ENCODE measurements around the gene HBA1. TPM values are rescaled to one million over a fixed set of nuclear protein-coding genes. Genes with fewer than 3 reads are reported as not detected.

The HBA1 gene
- polyA plus RNA-seq, 1 donor from 2014 or later = not detected

DNA sequence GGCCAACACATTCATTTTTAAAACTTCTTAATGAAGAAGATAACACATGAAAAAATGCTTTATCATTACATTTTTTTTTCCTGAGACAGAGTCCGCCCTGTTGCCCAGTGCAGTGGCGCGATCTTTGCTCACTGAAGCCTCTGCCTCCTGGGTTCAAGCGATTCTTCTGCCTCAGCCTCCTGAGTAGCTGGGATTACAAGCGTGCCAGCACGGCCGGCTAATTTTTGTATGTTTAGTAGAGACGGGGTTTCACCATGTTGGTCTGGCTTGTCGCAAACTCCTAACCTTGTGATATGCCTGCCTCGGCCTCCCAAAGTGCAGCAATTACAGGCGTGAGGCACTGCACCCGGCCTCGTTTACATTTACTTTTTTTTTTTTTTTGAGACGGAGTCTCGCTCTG, 17.0 kb downstream of the HBA1 start:
- Histone ChIP-seq H3F3A (ENCODE audit: insufficient read depth, low read length, poor library complexity, severe bottlenecking) (no peaks in the 10 kb centered on the region), H3K9me3 (ENCODE audit: low read length) (no peaks in the 10 kb centered on the region), H3K36me3 (ENCODE audit: insufficient read depth, low read length) (peaks cover 4% of the 10 kb centered on the region), H3K27me3 (ENCODE audit: insufficient read depth, low read depth, low read length) (no peaks in the 10 kb centered on the region), H3K9ac (ENCODE audit: low read length) (no peak overlapping the region), H3K9me2 (ENCODE audit: insufficient read depth, low read length) (no peaks in the 10 kb centered on the region), H3K4me2 (ENCODE audit: low read length) (no peak overlapping the region), H2AFZ (ENCODE audit: low read depth, low read length) (no peak overlapping the region), H4K20me1 (ENCODE audit: insufficient read depth) (no peaks in the 10 kb centered on the region), H3K79me2 (replicated peaks; ENCODE audit: insufficient read depth, low read length) (no peaks in the 10 kb centered on the region), H3K27ac (ENCODE audit: low read length) (no peak overlapping the region), H3K4me3 (ENCODE audit: low read length) (no peak overlapping the region)
- TF ChIP-seq EZH2 (IDR thresholded peaks at IDR 0.05; ENCODE audit: borderline replicate concordance, insufficient read depth, low read length, poor library complexity, severe bottlenecking) = no peak
- no peak for TF ChIP-seq EP300 (conservative IDR thresholded peaks at IDR 0.05; ENCODE audit: poor library complexity, severe bottlenecking)
- TF ChIP-seq, protein P1, sequence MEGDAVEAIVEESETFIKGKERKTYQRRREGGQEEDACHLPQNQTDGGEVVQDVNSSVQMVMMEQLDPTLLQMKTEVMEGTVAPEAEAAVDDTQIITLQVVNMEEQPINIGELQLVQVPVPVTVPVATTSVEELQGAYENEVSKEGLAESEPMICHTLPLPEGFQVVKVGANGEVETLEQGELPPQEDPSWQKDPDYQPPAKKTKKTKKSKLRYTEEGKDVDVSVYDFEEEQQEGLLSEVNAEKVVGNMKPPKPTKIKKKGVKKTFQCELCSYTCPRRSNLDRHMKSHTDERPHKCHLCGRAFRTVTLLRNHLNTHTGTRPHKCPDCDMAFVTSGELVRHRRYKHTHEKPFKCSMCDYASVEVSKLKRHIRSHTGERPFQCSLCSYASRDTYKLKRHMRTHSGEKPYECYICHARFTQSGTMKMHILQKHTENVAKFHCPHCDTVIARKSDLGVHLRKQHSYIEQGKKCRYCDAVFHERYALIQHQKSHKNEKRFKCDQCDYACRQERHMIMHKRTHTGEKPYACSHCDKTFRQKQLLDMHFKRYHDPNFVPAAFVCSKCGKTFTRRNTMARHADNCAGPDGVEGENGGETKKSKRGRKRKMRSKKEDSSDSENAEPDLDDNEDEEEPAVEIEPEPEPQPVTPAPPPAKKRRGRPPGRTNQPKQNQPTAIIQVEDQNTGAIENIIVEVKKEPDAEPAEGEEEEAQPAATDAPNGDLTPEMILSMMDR (IDR thresholded peaks at IDR 0.05; ENCODE audit: poor library complexity, severe bottlenecking) = no peak
- no peak for TF ChIP-seq MXI1 (conservative IDR thresholded peaks at IDR 0.05; ENCODE audit: poor library complexity, severe bottlenecking)
- TF ChIP-seq RAD21 (conservative IDR thresholded peaks at IDR 0.05) = no peak
- TF ChIP-seq, protein P2, sequence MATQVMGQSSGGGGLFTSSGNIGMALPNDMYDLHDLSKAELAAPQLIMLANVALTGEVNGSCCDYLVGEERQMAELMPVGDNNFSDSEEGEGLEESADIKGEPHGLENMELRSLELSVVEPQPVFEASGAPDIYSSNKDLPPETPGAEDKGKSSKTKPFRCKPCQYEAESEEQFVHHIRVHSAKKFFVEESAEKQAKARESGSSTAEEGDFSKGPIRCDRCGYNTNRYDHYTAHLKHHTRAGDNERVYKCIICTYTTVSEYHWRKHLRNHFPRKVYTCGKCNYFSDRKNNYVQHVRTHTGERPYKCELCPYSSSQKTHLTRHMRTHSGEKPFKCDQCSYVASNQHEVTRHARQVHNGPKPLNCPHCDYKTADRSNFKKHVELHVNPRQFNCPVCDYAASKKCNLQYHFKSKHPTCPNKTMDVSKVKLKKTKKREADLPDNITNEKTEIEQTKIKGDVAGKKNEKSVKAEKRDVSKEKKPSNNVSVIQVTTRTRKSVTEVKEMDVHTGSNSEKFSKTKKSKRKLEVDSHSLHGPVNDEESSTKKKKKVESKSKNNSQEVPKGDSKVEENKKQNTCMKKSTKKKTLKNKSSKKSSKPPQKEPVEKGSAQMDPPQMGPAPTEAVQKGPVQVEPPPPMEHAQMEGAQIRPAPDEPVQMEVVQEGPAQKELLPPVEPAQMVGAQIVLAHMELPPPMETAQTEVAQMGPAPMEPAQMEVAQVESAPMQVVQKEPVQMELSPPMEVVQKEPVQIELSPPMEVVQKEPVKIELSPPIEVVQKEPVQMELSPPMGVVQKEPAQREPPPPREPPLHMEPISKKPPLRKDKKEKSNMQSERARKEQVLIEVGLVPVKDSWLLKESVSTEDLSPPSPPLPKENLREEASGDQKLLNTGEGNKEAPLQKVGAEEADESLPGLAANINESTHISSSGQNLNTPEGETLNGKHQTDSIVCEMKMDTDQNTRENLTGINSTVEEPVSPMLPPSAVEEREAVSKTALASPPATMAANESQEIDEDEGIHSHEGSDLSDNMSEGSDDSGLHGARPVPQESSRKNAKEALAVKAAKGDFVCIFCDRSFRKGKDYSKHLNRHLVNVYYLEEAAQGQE (IDR thresholded peaks at IDR 0.05; ENCODE audit: borderline replicate concordance) = no peak
- TF ChIP-seq POLR2AphosphoS5 (IDR thresholded peaks at IDR 0.05) = no peak
- TF ChIP-seq SMC3 (conservative IDR thresholded peaks at IDR 0.05; ENCODE audit: poor library complexity) = no peak
- TF ChIP-seq TAF1 (IDR thresholded peaks at IDR 0.05; ENCODE audit: low read depth) = no peak

DNA sequence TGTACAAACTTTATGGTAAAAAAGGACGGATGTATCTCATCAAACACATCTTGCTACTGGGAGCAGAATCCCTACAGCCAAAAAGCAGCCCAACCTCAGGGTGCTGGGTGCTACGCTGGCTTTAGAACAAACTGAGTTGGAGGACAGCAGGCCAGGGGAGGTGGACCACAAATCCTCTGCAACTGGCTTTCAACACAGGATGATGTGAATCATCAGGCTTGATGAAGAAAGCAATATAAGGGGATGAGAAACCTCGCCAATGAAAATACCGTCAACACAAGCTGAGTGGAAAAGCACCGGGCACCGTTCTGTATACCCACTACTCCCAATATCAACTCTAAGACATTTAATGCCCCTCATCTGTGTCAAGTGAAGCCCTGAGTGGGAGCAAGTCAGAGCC, 18.0 kb downstream of the HBA1 start:
- no peaks in the 10 kb centered on the region for H4K20me1 ChIP-seq (ENCODE audit: insufficient read depth)
- H2AFZ ChIP-seq (ENCODE audit: low read depth, low read length) = no peak overlapping the region
- H3K36me3 ChIP-seq (ENCODE audit: insufficient read depth, low read length) = no peaks in the 10 kb centered on the region
- no peaks in the 10 kb centered on the region for H3F3A ChIP-seq (ENCODE audit: insufficient read depth, low read length, poor library complexity, severe bottlenecking)
- H3K9me3 ChIP-seq (ENCODE audit: low read length) = no peaks in the 10 kb centered on the region
- peaks cover 2% of the 10 kb centered on the region for H3K79me2 ChIP-seq (replicated peaks; ENCODE audit: insufficient read depth, low read length)
- no peak overlapping the region for H3K27ac ChIP-seq (ENCODE audit: low read length)
- TF ChIP-seq SMC3 (conservative IDR thresholded peaks at IDR 0.05; ENCODE audit: poor library complexity) = no peak
- no peak for TF ChIP-seq EZH2 (IDR thresholded peaks at IDR 0.05; ENCODE audit: borderline replicate concordance, insufficient read depth, low read length, poor library complexity, severe bottlenecking)
- no peak for TF ChIP-seq EP300 (conservative IDR thresholded peaks at IDR 0.05; ENCODE audit: poor library complexity, severe bottlenecking)
- no peak for TF ChIP-seq RAD21 (conservative IDR thresholded peaks at IDR 0.05)
- TF ChIP-seq, protein P1 (IDR thresholded peaks at IDR 0.05; ENCODE audit: poor library complexity, severe bottlenecking) = no peak
- TF ChIP-seq, protein P2 (IDR thresholded peaks at IDR 0.05; ENCODE audit: borderline replicate concordance) = no peak
- no peak for TF ChIP-seq POLR2AphosphoS5 (IDR thresholded peaks at IDR 0.05)
- no peak for TF ChIP-seq TAF1 (IDR thresholded peaks at IDR 0.05; ENCODE audit: low read depth)
- TF ChIP-seq MXI1 (conservative IDR thresholded peaks at IDR 0.05; ENCODE audit: poor library complexity, severe bottlenecking) = no peak
- H3K27me3 ChIP-seq (ENCODE audit: insufficient read depth, low read depth, low read length) = no peaks in the 10 kb centered on the region
- no peak overlapping the region for H3K4me3 ChIP-seq (ENCODE audit: low read length)
- H3K4me2 ChIP-seq (ENCODE audit: low read length) = no peak overlapping the region
- no peak overlapping the region for H3K9ac ChIP-seq (ENCODE audit: low read length)
- no peaks in the 10 kb centered on the region for H3K9me2 ChIP-seq (ENCODE audit: insufficient read depth, low read length)

All from neural cell (in vitro differentiated cells).